ENCODE results near the gene TRIM38. TPM values are rescaled to one million over a fixed set of nuclear protein-coding genes. Genes with fewer than 3 reads are reported as not detected.
A peak's percentile ranks its signal among the peaks of the same experiment; 100 is the strongest.

Gene TRIM38
- total and polyA plus RNA-seq, 2 of the 13 experiments (the other 11 are each of a cell fraction or from before 2014, with no cell fraction given): 2.5 to 3.1 TPM

- Histone ChIP-seq H3K4me3 (replicated peaks in 1 of 3; ENCODE audit: insufficient read depth in 1 of 3, low read depth in 2 of 3, low read length in 3 of 3) (no peak overlapping the region), H3K27ac (ENCODE audit: extremely low read length, insufficient read depth, low read length) (no peak overlapping the region), H3K79me2 (ENCODE audit: insufficient read depth, low read length) (no peaks in the 10 kb centered on the region), H3K36me3 (replicated peaks in 1 of 2; ENCODE audit: control insufficient read depth in 1 of 2, insufficient read depth in 2 of 2, low read length in 2 of 2) (peaks cover 8 to 60% of the 10 kb centered on the region in 2 experiments), H3K4me2 (ENCODE audit: low read depth, low read length) (no peak overlapping the region), H2AFZ (ENCODE audit: low read length) (no peak overlapping the region), H3K9me3 (ENCODE audit: low read length) (no peaks in the 10 kb centered on the region), H4K20me1 (ENCODE audit: insufficient read depth, low read length) (no peaks in the 10 kb centered on the region), H3K27me3 (ENCODE audit: control insufficient read depth in 1 of 2, insufficient read depth in 2 of 2, low read length in 2 of 2) (no peaks in the 10 kb centered on the region), H3K4me1 (ENCODE audit: insufficient read depth, low read length) (no peaks in the 10 kb centered on the region), H3K9ac (ENCODE audit: insufficient read depth, low read depth, low read length) (no peak overlapping the region)
- ATAC-seq (no peak), FAIRE-seq (no peak), DNase-seq (ENCODE audit: low spot score) (peak; percentile 29)
- CTCF ChIA-PET (ENCODE audit: low intra/inter-chr PET ratio, low total read pairs): no interaction called here
- in situ Hi-C loops (cut with HindIII; ENCODE audit: extremely low pct_ligation_motif_present, low pct_unique_long_range_greater_than_20kb): no loop called here
- intact Hi-C loops (cut with micrococcal nuclease; ENCODE audit: unreplicated experiment): no loop called here
- no TSS peak for BruUV-seq (replicated peaks)
- no peak for TF ChIP-seq ZBTB49 (CRISPR knock-in tag; IDR thresholded peaks at IDR 0.05; ENCODE audit: borderline replicate concordance)
- TF ChIP-seq FOSL2 (CRISPR knock-in tag; IDR thresholded peaks at IDR 0.05): peak; percentile 78
- no peak for TF ChIP-seq SMAD1 (CRISPR knock-in tag; IDR thresholded peaks at IDR 0.05; ENCODE audit: borderline replicate concordance, low read depth)
- TF ChIP-seq CEBPB (IDR thresholded peaks at IDR 0.05; ENCODE audit: borderline replicate concordance, low read depth, low read length): peak; percentile 38
- TF ChIP-seq, protein P1, sequence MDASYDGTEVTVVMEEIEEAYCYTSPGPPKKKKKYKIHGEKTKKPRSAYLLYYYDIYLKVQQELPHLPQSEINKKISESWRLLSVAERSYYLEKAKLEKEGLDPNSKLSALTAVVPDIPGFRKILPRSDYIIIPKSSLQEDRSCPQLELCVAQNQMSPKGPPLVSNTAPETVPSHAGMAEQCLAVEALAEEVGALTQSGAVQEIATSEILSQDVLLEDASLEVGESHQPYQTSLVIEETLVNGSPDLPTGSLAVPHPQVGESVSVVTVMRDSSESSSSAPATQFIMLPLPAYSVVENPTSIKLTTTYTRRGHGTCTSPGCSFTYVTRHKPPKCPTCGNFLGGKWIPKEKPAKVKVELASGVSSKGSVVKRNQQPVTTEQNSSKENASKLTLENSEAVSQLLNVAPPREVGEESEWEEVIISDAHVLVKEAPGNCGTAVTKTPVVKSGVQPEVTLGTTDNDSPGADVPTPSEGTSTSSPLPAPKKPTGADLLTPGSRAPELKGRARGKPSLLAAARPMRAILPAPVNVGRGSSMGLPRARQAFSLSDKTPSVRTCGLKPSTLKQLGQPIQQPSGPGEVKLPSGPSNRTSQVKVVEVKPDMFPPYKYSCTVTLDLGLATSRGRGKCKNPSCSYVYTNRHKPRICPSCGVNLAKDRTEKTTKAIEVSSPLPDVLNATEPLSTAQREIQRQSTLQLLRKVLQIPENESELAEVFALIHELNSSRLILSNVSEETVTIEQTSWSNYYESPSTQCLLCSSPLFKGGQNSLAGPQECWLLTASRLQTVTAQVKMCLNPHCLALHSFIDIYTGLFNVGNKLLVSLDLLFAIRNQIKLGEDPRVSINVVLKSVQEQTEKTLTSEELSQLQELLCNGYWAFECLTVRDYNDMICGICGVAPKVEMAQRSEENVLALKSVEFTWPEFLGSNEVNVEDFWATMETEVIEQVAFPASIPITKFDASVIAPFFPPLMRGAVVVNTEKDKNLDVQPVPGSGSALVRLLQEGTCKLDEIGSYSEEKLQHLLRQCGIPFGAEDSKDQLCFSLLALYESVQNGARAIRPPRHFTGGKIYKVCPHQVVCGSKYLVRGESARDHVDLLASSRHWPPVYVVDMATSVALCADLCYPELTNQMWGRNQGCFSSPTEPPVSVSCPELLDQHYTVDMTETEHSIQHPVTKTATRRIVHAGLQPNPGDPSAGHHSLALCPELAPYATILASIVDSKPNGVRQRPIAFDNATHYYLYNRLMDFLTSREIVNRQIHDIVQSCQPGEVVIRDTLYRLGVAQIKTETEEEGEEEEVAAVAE (CRISPR knock-in tag; IDR thresholded peaks at IDR 0.05; ENCODE audit: borderline replicate concordance): no peak
- POLR2A ChIA-PET: interaction anchor here (1.3 kb wide), 1 partner anchor 21 kb away, joined by 5 read pairs; no protein-coding TSS in a partner anchor
- WGBS (ENCODE audit: low lambda C conversion rate): 98% methylated on average over 1 of the region's 1 CpG
These were observed 8.7 kb downstream of the TRIM38 start for GRCh38 chr6:25971187-25971821.
